Vagina (tissue), 2 donors: ENCODE results near the gene PNPLA2. TPM values are rescaled to one million over a fixed set of nuclear protein-coding genes. Genes with fewer than 3 reads are reported as not detected.

Experiments
- DNase-seq, 2 donors: peaks; one replicate each; pipeline ENCODE4 v3.0.0-alpha.2; 2017; ENCODE audit errors: extremely low spot score in 2 of 2
- H3K27ac ChIP-seq: fragments of 200-600 bp; sonication (generic); one replicate; pipeline ENCODE4 v1.5.1; 2019
- H3K27me3 ChIP-seq: fragments of 200-600 bp; sonication (generic); one replicate; pipeline ENCODE4 v1.5.1; 2019
- H3K36me3 ChIP-seq, 2 donors: fragments of 200-600 bp; sonication (generic); one replicate each; pipeline ENCODE4 v1.5.1; 2017 to 2019
- H3K4me1 ChIP-seq: fragments of 200-600 bp; sonication (generic); one replicate; pipeline ENCODE4 v1.5.1; 2019
- H3K4me3 ChIP-seq, 2 donors: fragments of 200-600 bp; sonication (generic); 1 replicate in 1 of 2; 2 replicates in 1 of 2; pipeline ENCODE4 v1.5.1; 2016 to 2019
- H3K9me3 ChIP-seq: fragments of 200-600 bp; sonication (generic); one replicate; pipeline ENCODE4 v1.5.1; 2019
- CTCF ChIP-seq, 3 experiments: fragments of 450-650 bp in 2 of 3; fragments of 200-600 bp in 1 of 3; sonication (generic) in 1 of 3; IDR thresholded peaks; one replicate each; pipeline ENCODE4 v1.5.1; 2017 to 2019; ENCODE audit warnings: antibody characterized with exemption in 3 of 3, mild to moderate bottlenecking in 2 of 3, moderate library complexity in 2 of 3
- POLR2A ChIP-seq, 2 donors: fragments of 450-650 bp; IDR thresholded peaks; one replicate each; pipeline ENCODE4 v1.6.1; 2017; ENCODE audit warnings: antibody characterized with exemption in 2 of 2, mild to moderate bottlenecking in 2 of 2, moderate library complexity in 2 of 2
- POLR2AphosphoS5 ChIP-seq, 2 donors: sonication (generic); formaldehyde crosslinking; IDR thresholded peaks; one replicate each; pipeline ENCODE4 v1.9.0; 2017; ENCODE audit warnings: antibody characterized with exemption in 2 of 2, mild to moderate bottlenecking in 2 of 2, low read depth in 1 of 2; ENCODE audit not compliant: insufficient read depth in 1 of 2
- intact Hi-C: fragments of 100-400 bp; cut with DNase I; formaldehyde crosslinking; loops from one replicate; pipeline ENCODE4 v1.15.1; 2023
- total RNA-seq: library from RNA; depleted of rRNA; stranded (reverse); fragments of >200 nt; gene quantifications from one replicate; pipeline ENCODE4 v1.2.3, GENCODE V29; 2016

The PNPLA2 gene
- total RNA-seq, 1 donor from 2014 or later: 103 TPM

- intact Hi-C loops: no loop called here
- TF ChIP-seq CTCF (IDR thresholded peaks at IDR 0.05): no peak
- TF ChIP-seq POLR2A (IDR thresholded peaks at IDR 0.05): no peak
- no peak for TF ChIP-seq POLR2AphosphoS5 (IDR thresholded peaks at IDR 0.05; ENCODE audit: insufficient read depth in 1 of 2, low read depth in 1 of 2)
- Histone ChIP-seq H3K36me3 (peaks cover 0 to 48% of the 10 kb centered on the region in 2 donors), H3K4me1 (peaks cover 81% of the 10 kb centered on the region), H3K27ac (no peak overlapping the region), H3K27me3 (no peaks in the 10 kb centered on the region), H3K4me3 (no peak overlapping the region), H3K9me3 (no peaks in the 10 kb centered on the region)
- no peak for DNase-seq
Measured at GRCh38 chr11:837189-837989, 18.7 kb downstream of the PNPLA2 start.

- TF ChIP-seq POLR2A (IDR thresholded peaks at IDR 0.05) (no peak), POLR2AphosphoS5 (IDR thresholded peaks at IDR 0.05; ENCODE audit: insufficient read depth in 1 of 2, low read depth in 1 of 2) (no peak), CTCF (IDR thresholded peaks at IDR 0.05) (no peak)
- Histone ChIP-seq H3K9me3 (no peaks in the 10 kb centered on the region), H3K27me3 (no peaks in the 10 kb centered on the region), H3K36me3 (peaks cover 0 to 48% of the 10 kb centered on the region in 2 donors), H3K27ac (no peak overlapping the region), H3K4me3 (no peak overlapping the region), H3K4me1 (peaks cover 81% of the 10 kb centered on the region)
- no peak for DNase-seq
- intact Hi-C loops: no loop called here
Measured at GRCh38 chr11:837990-838307, 19.2 kb downstream of the PNPLA2 start.

- H3K27ac ChIP-seq: no peak overlapping the region
Measured at GRCh38 chr11:838441-839279, 19.9 kb downstream of the PNPLA2 start.

GRCh38 chr11:839280-839623 lies 20.5 kb downstream of the PNPLA2 start:
- Histone ChIP-seq H3K9me3 (no peaks in the 10 kb centered on the region), H3K4me1 (peaks cover 83% of the 10 kb centered on the region), H3K36me3 (peaks cover 0 to 48% of the 10 kb centered on the region in 2 donors), H3K27ac (no peak overlapping the region), H3K4me3 (no peak overlapping the region), H3K27me3 (no peaks in the 10 kb centered on the region)
- no peak for TF ChIP-seq POLR2AphosphoS5 (IDR thresholded peaks at IDR 0.05; ENCODE audit: insufficient read depth in 1 of 2, low read depth in 1 of 2)
- TF ChIP-seq POLR2A (IDR thresholded peaks at IDR 0.05): no peak
- no peak for TF ChIP-seq CTCF (IDR thresholded peaks at IDR 0.05)
- DNase-seq: no peak
- intact Hi-C loops: no loop called here

More at GRCh38 chr11:838441-839279, 19.9 kb downstream of the PNPLA2 start:
- H3K4me3 ChIP-seq: no peak overlapping the region
- peaks cover 83% of the 10 kb centered on the region for H3K4me1 ChIP-seq
- no peak for TF ChIP-seq POLR2AphosphoS5 (IDR thresholded peaks at IDR 0.05; ENCODE audit: insufficient read depth in 1 of 2, low read depth in 1 of 2)
- TF ChIP-seq POLR2A (IDR thresholded peaks at IDR 0.05): no peak
- H3K36me3 ChIP-seq: peaks cover 0 to 48% of the 10 kb centered on the region in 2 donors
- no peak for DNase-seq
- H3K9me3 ChIP-seq: no peaks in the 10 kb centered on the region
- intact Hi-C loops: no loop called here
- H3K27me3 ChIP-seq: no peaks in the 10 kb centered on the region

- no peaks in the 10 kb centered on the region for H3K9me3 ChIP-seq
- no peak for TF ChIP-seq CTCF (IDR thresholded peaks at IDR 0.05)
- no peak for TF ChIP-seq POLR2AphosphoS5 (IDR thresholded peaks at IDR 0.05; ENCODE audit: insufficient read depth in 1 of 2, low read depth in 1 of 2)
- no peak for TF ChIP-seq POLR2A (IDR thresholded peaks at IDR 0.05)
- no peak for DNase-seq
- H3K27ac ChIP-seq: no peak overlapping the region
- no peaks in the 10 kb centered on the region for H3K27me3 ChIP-seq
- H3K36me3 ChIP-seq: peaks cover 0 to 48% of the 10 kb centered on the region in 2 donors
- H3K4me1 ChIP-seq: peaks cover 83% of the 10 kb centered on the region
- intact Hi-C loops: loop anchor here (5.0 kb wide), 1 partner anchor 33 kb away; the partner anchor contains the start of genes PIDD1 and RPLP2
- H3K4me3 ChIP-seq: no peak overlapping the region
Measured at GRCh38 chr11:839875-840617, 21.3 kb downstream of the PNPLA2 start.
